WERI-Rb-1 (cell line): Measurements from ENCODE around the gene SLC9A8.

Source experiments
- DNase-seq: peaks from one replicate; pipeline ENCODE4 v3.0.0-alpha.2; 2020
- H3K27ac ChIP-seq: fragments of 250-450 bp; sonication (Bioruptor Pico); 2 replicates; pipeline ENCODE4 v1.5.1; 2020; ENCODE audit warnings: mild to moderate bottlenecking, moderate library complexity
- H3K27me3 ChIP-seq: fragments of 250-450 bp; sonication (Bioruptor Pico); 2 replicates; pipeline ENCODE4 v1.5.1; 2021; ENCODE audit warnings: mild to moderate bottlenecking, low read depth, moderate library complexity; ENCODE audit not compliant: insufficient read depth, severe bottlenecking
- H3K36me3 ChIP-seq: fragments of 250-450 bp; sonication (Bioruptor Pico); 2 replicates; pipeline ENCODE4 v1.5.1; 2020; ENCODE audit warnings: mild to moderate bottlenecking, moderate library complexity
- H3K4me3 ChIP-seq: 2 replicates; pipeline ENCODE4 v1.5.1; 2011; ENCODE audit warnings: low read depth, mild to moderate bottlenecking, control low read depth, low read length
- H3K9me3 ChIP-seq: fragments of 250-450 bp; sonication (Bioruptor Pico); 2 replicates; pipeline ENCODE4 v1.5.1; 2021; ENCODE audit warnings: mild to moderate bottlenecking, moderate library complexity; ENCODE audit not compliant: severe bottlenecking
- TF ChIP-seq, protein P1 (sequence below): IDR thresholded peaks from 2 replicates; pipeline ENCODE4 v1.5.1; 2011; ENCODE audit warnings: low read depth, mild to moderate bottlenecking, control low read depth, inconsistent platforms, low read length

Gene SLC9A8, protein sequence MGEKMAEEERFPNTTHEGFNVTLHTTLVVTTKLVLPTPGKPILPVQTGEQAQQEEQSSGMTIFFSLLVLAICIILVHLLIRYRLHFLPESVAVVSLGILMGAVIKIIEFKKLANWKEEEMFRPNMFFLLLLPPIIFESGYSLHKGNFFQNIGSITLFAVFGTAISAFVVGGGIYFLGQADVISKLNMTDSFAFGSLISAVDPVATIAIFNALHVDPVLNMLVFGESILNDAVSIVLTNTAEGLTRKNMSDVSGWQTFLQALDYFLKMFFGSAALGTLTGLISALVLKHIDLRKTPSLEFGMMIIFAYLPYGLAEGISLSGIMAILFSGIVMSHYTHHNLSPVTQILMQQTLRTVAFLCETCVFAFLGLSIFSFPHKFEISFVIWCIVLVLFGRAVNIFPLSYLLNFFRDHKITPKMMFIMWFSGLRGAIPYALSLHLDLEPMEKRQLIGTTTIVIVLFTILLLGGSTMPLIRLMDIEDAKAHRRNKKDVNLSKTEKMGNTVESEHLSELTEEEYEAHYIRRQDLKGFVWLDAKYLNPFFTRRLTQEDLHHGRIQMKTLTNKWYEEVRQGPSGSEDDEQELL

DNA sequence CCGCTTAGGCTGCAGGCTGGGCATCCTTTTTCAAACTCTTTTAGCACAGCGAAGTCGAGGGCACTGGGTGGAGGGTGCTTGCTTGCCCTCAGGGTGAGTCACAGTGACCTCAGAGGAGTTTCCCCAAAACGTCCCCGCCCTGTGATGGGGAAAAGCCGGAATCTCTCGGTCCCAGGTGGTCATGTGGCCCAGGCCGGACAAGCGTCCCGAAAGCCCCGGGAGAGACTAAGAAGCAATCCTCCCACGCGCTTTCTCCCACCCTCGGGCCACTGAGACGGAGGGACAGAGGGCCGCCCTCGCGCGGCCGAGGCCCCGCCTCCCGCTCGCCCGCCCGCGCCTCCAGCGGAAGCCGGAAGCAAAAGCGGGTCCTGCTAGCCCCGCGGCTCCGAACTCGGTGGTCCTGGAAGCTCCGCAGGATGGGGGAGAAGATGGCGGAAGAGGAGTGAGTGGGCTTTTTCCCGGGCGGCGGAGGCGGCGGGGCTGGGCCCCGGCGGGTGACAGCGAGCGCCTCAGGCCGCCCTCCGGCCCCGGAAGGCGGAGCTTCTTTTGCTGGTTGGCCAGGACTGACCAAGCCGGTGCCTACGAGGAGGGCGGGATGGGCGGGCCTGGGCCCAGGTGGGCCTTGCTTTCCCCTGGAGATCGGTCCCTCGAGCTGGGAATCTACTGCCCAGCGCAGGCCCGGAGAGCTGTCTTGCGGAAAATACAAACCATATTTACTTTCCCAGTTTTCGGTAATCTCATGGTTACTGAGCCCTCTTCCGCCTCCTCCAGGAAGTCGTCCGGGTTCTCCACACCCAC is at the start of gene SLC9A8:
SLC9A8 (plus strand) TSS at position 322 of the 798 bp plus-strand sequence; CDS start at position 417, 95 bp downstream.
- DNase-seq, result peak; percentile 91
- Histone ChIP-seq H3K9me3 (no peaks in the 10 kb centered on the region), H3K27me3 (no peaks in the 10 kb centered on the region), H3K36me3 (no peaks in the 10 kb centered on the region), H3K27ac (peak within 1 kb of the TSS; percentile 76), H3K4me3 (peak within 1 kb of the TSS; percentile 82)
- TF ChIP-seq, protein P1, sequence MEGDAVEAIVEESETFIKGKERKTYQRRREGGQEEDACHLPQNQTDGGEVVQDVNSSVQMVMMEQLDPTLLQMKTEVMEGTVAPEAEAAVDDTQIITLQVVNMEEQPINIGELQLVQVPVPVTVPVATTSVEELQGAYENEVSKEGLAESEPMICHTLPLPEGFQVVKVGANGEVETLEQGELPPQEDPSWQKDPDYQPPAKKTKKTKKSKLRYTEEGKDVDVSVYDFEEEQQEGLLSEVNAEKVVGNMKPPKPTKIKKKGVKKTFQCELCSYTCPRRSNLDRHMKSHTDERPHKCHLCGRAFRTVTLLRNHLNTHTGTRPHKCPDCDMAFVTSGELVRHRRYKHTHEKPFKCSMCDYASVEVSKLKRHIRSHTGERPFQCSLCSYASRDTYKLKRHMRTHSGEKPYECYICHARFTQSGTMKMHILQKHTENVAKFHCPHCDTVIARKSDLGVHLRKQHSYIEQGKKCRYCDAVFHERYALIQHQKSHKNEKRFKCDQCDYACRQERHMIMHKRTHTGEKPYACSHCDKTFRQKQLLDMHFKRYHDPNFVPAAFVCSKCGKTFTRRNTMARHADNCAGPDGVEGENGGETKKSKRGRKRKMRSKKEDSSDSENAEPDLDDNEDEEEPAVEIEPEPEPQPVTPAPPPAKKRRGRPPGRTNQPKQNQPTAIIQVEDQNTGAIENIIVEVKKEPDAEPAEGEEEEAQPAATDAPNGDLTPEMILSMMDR, result peak; percentile 57

DNA sequence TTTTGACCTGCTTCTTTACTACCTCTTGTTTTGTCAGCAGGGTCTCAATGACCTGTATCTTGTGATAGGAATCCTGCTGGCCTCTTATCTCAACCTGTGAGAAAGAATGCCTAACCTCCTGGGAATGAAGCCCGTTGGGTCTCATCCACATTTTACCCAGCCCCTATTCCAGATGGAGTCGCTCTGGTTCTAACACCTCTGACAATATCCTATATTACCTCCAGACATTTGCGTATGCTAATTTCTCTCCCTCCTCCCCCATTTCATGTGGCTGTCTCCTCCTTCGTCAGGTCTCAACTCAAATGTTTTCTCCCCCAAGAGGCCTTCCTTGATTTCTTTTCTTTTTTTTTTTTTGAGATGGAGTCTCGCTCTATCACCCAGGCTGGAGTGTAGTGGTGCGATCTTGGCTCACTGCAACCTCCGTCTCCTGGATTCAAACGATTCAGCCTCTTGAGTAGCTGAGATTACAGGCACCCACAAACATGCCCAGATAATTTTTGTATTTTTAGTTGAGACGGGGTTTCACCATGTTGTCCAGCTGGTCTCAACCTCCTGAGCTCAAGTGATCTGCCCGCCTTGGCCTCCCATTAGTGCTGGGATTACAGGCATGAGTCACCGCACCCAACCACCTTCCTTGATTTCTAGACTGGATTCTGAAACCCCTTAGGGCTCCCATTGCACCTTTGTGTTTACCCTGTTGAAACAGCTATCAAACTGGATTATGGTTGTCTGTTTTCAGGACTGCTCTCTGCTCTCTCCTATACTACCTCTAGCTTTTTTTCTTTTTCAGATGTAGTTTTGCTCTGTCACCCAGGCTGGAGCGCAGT is 49.5 kb upstream of the SLC9A8 start:
- TF ChIP-seq, protein P1, result no peak
- no peak for DNase-seq
- Histone ChIP-seq H3K27me3 (no peaks in the 10 kb centered on the region), H3K9me3 (peaks cover 2% of the 10 kb centered on the region), H3K4me3 (no peak overlapping the region), H3K36me3 (no peaks in the 10 kb centered on the region), H3K27ac (no peak overlapping the region)

DNA sequence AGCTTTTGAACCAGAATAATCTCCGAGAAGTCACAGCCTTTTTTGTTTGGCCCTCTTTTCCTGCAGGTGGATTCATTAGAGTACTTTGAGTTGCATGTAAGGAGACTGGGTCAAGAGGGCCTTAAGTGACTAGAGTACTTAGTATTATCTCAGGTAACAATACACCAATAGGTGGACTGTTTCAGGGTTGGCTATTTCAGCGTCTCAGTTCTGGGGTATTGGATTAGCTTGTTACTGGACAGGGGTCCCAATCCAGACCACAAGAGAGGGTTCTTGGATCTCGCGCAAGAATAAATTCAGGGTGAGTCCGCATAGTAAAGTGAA is 47.3 kb upstream of the SLC9A8 start:
- H3K4me3 ChIP-seq, result no peak overlapping the region
- no peak for DNase-seq
- H3K9me3 ChIP-seq, result peaks cover 2% of the 10 kb centered on the region
- no peak overlapping the region for H3K27ac ChIP-seq
- TF ChIP-seq, protein P1, result no peak
- no peaks in the 10 kb centered on the region for H3K27me3 ChIP-seq
- H3K36me3 ChIP-seq, result no peaks in the 10 kb centered on the region

DNA sequence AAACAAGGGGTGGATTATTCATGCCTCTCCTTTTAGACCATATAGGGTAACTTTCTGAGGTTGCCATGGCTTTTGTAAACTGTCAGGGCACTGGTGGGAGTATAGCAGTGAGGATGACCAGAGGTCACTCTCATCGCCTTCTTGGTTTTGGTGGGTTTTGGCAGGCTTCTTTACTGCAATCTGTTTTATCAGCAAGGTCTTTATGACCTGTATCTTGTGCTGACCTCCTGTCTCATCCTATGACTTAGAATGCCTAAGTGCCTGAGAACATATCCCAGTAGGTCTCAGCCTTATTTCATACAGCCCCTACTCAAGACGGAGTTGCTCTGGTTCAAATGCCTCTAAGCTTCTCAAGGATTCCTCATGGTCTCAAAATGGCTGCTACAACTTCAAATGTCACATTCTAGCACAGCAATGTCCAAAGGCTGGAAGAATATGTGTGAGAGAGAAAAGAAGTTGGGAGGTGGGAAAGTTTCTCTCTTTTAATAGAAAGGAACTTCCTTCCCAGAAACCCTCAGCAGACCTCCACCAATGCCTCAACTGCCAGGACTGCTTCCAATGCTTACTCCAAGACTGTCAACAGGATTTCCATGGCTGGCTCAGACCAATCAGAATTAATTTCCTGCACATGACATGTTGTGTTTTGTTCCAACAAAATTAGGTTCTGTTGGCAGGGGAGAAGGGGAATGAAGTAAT is 46.6 kb upstream of the SLC9A8 start:
- no peaks in the 10 kb centered on the region for H3K27me3 ChIP-seq
- DNase-seq, result no peak
- TF ChIP-seq, protein P1, result no peak
- H3K36me3 ChIP-seq, result no peaks in the 10 kb centered on the region
- H3K4me3 ChIP-seq, result no peak overlapping the region
- H3K27ac ChIP-seq, result no peak overlapping the region
- peaks cover 2% of the 10 kb centered on the region for H3K9me3 ChIP-seq

DNA sequence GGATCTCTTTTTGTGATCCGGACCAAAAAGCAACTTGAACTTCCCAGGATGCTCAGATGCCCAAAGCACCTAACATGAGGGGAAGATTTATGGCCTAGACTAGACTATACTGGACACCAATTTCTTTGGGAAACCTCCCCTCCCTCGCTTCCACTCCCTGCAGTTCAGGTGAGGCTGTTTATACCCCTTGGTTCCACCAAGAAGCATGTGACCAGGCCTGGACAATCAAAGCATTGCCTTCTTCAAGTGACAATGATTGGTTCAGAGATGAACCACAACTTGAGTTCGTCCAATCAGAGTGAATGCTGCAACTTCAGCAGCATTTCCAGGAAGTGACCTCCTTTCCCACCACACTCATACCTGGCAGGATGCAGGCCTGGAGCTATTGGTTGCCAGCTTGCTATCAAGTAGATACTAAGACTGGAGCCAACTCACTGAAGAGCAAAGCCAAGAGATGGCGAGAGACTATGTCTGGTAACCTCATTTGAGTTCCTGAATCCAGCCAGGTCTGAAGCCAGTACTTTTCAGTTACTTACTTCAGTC is 45.6 kb upstream of the SLC9A8 start:
- Histone ChIP-seq H3K27ac (no peak overlapping the region), H3K27me3 (no peaks in the 10 kb centered on the region)
- DNase-seq, result no peak

More for the DNA sequence above, 45.6 kb upstream of the SLC9A8 start:
- TF ChIP-seq, protein P1, result no peak
- Histone ChIP-seq H3K9me3 (peaks cover 2% of the 10 kb centered on the region), H3K36me3 (no peaks in the 10 kb centered on the region), H3K4me3 (no peak overlapping the region)
